K562 (cell line): ENCODE data around the gene G6PD. TPM values are rescaled to one million over a fixed set of nuclear protein-coding genes. Genes with fewer than 3 reads are reported as not detected.
A peak's percentile ranks its signal among the peaks of the same experiment; 100 is the strongest.

Experiments
- CREB1 ChIP-seq, 2 experiments: sonication (generic) in 1 of 2; formaldehyde crosslinking in 1 of 2; IDR thresholded peaks; 2 replicates each; pipeline versions ENCODE4 v1.6.1 to v1.8.0; 2012 to 2022; ENCODE audit warnings: inconsistent platforms in 1 of 2, mild to moderate bottlenecking in 1 of 2, missing genetic modification reagents in 1 of 2, moderate library complexity in 1 of 2
- KAT2B ChIP-seq: IDR thresholded peaks from one replicate; pipeline ENCODE4 v1.6.1; 2012; ENCODE audit warnings: low read depth, mild to moderate bottlenecking, control low read depth, inconsistent platforms, low read length, moderate library complexity
- KLF16 ChIP-seq: IDR thresholded peaks from 2 replicates; pipeline ENCODE4 v1.6.1; 2016; ENCODE audit warnings: antibody characterized with exemption
- MEIS2 ChIP-seq: fragments of 450-650 bp; IDR thresholded peaks from 2 replicates; pipeline ENCODE4 v1.6.1; 2014; ENCODE audit warnings: mild to moderate bottlenecking; ENCODE audit not compliant: partially characterized antibody
- SPI1 ChIP-seq: IDR thresholded peaks from 2 replicates; pipeline ENCODE4 v1.6.1; 2011; ENCODE audit warnings: low read depth, low read length, control low read depth, borderline replicate concordance
- TGIF2 ChIP-seq: sonication (generic); formaldehyde crosslinking; IDR thresholded peaks from 2 replicates; pipeline ENCODE4 v1.8.1; 2022; ENCODE audit warnings: mild to moderate bottlenecking, missing genetic modification reagents, moderate library complexity
- ZBTB7A ChIP-seq: IDR thresholded peaks from 2 replicates; pipeline ENCODE4 v1.6.1; 2011; ENCODE audit warnings: low read depth, mild to moderate bottlenecking, low read length, moderate library complexity, borderline replicate concordance; ENCODE audit not compliant: control insufficient read depth
- ZNF124 ChIP-seq: sonication (generic); formaldehyde crosslinking; IDR thresholded peaks from 2 replicates; pipeline ENCODE4 v1.8.1; 2022; ENCODE audit warnings: missing genetic modification reagents
- polyA plus RNA-seq, 8 experiments: library from polyadenylated mRNA; depleted of rRNA in 4 of 8; stranded (reverse) in 5 of 8; unstranded in 3 of 8; fragments of >200 nt; fragmentation: Nextera tagmentation in 2 of 8; fragmentation: Illumina TruSeq in 1 of 8; extraction: Ambion mirVana in 2 of 8; extraction: Trizol in 1 of 8; gene quantifications; 2 replicates each; pipeline versions ENCODE4 v1.2.1 to v1.2.3, GENCODE V29; 2011 to 2014; ENCODE audit warnings: inconsistent platforms in 1 of 8, missing spikeins in 1 of 8
- total RNA-seq, 7 experiments: library from RNA; depleted of rRNA in 6 of 7; stranded (reverse); fragments of >200 nt in 6 of 7; fragmentation: Illumina TruSeq in 2 of 7; extraction: Trizol in 2 of 7; gene quantifications; 2 replicates each; pipeline versions ENCODE4 v1.2.1 to v1.2.3, GENCODE V29; 2011 to 2021; ENCODE audit warnings: low replicate concordance in 1 of 7
- TF ChIP-seq, protein P1 (sequence below): sonication (generic); formaldehyde crosslinking; IDR thresholded peaks from 2 replicates; pipeline ENCODE4 v1.8.0; 2022; ENCODE audit warnings: mild to moderate bottlenecking, missing genetic modification reagents
- TF ChIP-seq, protein P2 (sequence below), 2 experiments: fragments of 450-650 bp in 1 of 2; sonication (generic) in 1 of 2; formaldehyde crosslinking; conservative IDR thresholded peaks; 2 replicates each; pipeline versions ENCODE4 v1.4.0 to v1.8.1; 2020 to 2022; ENCODE audit warnings: mild to moderate bottlenecking in 1 of 2, missing genetic modification reagents in 1 of 2
- TF ChIP-seq, protein P3 (sequence below): sonication (generic); formaldehyde crosslinking; IDR thresholded peaks from 2 replicates; pipeline ENCODE4 v1.8.0; 2022; ENCODE audit warnings: missing genetic modification reagents, mild to moderate bottlenecking, moderate library complexity, borderline replicate concordance

Gene G6PD
- total and polyA plus RNA-seq, 9 of the 15 experiments (the other 6 are each of a cell fraction or from before 2014, with no cell fraction given): 2.9 to 222 (median 66.4) TPM

DNA sequence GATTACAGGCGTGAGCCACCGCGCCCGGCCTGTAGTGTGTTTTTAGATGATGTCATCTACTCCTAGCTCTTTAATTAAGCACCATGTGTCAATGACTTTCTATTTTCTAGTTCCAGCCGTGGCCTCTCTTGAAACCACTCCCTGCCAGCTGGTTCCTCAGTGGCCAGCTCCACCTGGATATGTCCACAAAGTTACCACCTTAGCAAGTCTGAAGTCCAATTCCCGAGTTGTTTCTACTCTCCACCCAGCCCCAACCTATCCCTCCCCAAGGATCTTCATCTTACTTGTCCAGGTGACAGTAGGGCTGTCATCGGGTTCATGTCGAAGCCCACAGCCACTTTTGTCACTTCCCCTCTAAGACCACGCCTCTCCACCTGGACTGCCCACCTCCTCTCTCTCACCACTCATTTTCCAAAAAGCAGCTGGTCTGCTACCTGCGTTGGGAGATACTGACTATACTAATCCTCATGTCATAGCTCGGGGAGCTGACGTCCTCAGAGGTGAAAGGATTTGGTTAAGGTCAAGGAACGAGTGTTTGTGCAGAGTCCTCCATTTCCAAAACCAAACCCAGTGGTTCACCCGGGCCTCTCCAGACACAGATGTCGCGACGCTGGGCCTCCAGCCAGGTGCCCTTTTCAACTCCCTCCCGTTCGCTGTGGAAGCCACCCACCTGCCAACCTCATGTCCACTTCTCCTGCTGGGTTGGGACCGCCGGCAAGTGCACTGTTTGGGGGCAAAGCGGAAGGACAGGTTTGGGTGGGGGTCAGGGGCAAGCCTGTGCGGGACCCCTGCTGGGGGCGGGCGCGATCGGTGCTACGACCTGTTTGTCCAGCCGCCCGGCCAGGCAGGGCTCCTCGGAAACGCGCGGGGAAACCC lies 31.3 kb downstream of the G6PD start (continued):
- TF ChIP-seq MEIS2: peak; percentile 73
- TF ChIP-seq SPI1: peak; percentile 79
- TF ChIP-seq, protein P1, sequence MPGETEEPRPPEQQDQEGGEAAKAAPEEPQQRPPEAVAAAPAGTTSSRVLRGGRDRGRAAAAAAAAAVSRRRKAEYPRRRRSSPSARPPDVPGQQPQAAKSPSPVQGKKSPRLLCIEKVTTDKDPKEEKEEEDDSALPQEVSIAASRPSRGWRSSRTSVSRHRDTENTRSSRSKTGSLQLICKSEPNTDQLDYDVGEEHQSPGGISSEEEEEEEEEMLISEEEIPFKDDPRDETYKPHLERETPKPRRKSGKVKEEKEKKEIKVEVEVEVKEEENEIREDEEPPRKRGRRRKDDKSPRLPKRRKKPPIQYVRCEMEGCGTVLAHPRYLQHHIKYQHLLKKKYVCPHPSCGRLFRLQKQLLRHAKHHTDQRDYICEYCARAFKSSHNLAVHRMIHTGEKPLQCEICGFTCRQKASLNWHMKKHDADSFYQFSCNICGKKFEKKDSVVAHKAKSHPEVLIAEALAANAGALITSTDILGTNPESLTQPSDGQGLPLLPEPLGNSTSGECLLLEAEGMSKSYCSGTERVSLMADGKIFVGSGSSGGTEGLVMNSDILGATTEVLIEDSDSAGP (CRISPR knock-in tag): 0 out of 2 replicates have a peak, but pooled peaks have one; percentile 26
- TF ChIP-seq, protein P2, sequence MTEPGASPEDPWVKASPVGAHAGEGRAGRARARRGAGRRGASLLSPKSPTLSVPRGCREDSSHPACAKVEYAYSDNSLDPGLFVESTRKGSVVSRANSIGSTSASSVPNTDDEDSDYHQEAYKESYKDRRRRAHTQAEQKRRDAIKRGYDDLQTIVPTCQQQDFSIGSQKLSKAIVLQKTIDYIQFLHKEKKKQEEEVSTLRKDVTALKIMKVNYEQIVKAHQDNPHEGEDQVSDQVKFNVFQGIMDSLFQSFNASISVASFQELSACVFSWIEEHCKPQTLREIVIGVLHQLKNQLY (CRISPR knock-in tag; conservative IDR thresholded peaks at IDR 0.05): no peak
- TF ChIP-seq KAT2B: no peak
- 0 out of 2 replicates have a peak, but pooled peaks have one; percentile 18 for TF ChIP-seq CREB1 (IDR thresholded peaks at IDR 0.05)
- TF ChIP-seq CREB1 (CRISPR knock-in tag; IDR thresholded peaks at IDR 0.05): no peak
- TF ChIP-seq, protein P3, sequence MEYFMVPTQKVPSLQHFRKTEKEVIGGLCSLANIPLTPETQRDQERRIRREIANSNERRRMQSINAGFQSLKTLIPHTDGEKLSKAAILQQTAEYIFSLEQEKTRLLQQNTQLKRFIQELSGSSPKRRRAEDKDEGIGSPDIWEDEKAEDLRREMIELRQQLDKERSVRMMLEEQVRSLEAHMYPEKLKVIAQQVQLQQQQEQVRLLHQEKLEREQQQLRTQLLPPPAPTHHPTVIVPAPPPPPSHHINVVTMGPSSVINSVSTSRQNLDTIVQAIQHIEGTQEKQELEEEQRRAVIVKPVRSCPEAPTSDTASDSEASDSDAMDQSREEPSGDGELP (CRISPR knock-in tag): peak; percentile 61; the same call in 1 of the 2 replicates
- no peak for TF ChIP-seq ZNF124
- TF ChIP-seq KLF16: no peak
- no peak for TF ChIP-seq TGIF2
- TF ChIP-seq ZBTB7A: peak; percentile 52; the same call in 1 of the 2 replicates
